NK-92 treated with Interleukin-12 subunit alpha and Interleukin-12 subunit beta, amount 100 ng/mL, for 24 hours (cell line): ENCODE results near the gene DGKE.

Experiments
- DNase-seq: peaks from one replicate; lab custom pipeline; 2025; lab: John Stamatoyannopoulos, UW

The DGKE gene

DNA sequence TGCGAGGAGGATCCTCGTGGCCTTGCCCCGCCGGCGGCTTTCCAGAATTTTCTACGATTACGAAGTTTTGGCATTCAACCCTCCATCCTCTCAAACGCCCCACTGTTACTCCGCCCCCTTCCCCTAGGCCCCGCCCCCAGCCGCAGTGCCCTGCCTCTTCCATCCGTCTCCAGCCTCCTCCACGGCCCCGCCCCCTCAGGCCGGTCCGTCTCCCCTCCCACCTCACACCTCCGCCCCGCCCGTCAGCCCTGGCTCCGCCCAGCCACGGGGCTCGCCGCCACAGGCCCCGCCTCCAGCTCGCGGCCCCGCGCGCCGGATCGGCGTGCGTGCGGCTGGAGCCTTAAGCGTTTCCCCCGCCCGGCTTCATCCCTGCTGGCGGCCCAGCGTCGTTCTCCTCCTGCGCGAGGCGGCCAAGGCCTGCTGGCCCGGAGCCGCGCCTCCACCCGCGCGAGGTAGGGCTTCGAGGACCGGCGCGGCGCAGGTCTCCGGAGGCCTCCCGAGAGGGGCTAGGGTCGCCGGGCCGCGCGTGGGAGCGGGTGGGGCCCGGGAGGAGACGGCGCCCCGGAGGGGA lies at the start of gene DGKE, which contains the start of gene C17orf67:
TSS of gene DGKE (plus strand) at position 343 of the 571 bp plus-strand sequence. CDS start 645 bp downstream, outside the sequence.
TSS of gene C17orf67 (minus strand) at position 112 of the 571 bp plus-strand sequence. CDS start 18,110 bp downstream, outside the sequence.
- DNase-seq: peak; percentile 98

DNA sequence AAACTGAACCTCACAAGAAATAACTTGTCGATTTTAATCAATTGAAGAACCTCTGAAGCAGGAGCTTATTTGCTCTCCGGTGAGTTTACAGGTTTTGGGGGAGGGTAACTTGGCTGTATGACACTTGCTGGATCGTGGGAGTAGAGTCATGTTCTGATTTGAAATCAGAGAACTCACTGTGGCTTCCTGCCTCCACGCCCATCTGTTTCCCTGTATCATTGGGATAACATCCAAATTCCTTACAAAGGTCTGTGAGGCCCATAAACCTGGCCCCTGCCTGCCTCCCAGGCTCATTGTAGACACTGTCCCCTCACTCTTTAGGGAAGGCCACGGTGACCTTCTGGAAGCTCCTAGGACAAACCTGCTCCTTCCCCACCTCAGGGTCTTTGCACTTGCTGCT lies 48.5 kb upstream of the DGKE start:
- no peak for DNase-seq

DNA sequence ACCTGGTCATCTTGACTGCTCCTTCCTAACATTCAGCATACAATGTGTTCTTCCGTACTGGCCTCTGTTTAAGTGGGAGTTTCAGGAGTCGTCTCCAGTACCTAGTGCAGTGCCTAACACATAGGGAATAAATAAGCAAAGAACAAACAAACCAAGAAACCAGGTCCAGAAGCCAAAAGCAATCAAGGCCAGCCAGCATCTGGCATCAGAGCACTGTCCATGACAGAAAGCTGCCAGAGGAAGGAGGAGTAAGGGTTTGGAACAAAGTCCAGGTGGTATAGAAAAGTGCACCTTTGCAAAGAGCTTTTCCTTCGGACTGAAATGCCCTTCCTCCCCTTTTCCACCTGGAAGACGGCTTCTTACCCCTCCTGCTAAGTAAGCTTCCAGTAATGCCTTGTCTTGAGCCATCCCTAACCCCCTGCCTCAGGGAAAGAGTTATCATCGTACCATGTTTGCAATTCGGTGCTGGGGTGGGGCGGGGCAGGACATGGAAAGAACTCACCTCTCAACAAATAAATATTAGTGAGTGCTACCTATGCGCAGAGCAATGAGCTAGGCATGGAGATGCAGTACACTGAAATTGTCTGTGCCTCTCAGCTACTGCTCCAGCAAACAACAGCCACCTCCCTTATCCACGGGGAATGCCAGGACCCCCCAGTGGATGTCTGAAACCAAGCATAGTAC lies 47.8 kb upstream of the DGKE start:
- no peak for DNase-seq

- DNase-seq: peak; percentile 73
Measured at GRCh38 chr17:56786989-56787482, 46.9 kb upstream of the DGKE start.

DNA sequence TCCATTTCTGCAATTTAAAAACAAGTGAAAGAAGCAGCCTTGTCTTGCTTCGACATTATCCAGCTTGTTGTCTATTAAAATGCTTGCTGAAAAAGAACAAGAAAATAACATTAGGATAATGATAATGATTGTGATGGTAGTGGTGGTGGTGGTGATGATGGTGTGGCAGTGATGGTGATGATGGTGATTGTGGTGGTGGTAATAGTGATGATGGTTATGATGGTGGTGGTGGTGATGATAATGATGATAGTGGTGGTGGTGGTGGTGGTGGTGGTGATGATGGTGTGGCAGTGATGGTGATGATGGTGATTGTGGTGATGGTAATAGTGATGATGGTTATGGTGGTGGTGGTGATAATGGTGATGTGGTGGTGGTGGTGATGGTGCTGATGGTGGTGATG lies 41.7 kb upstream of the DGKE start:
- DNase-seq: no peak

- no peak for DNase-seq
Measured at GRCh38 chr17:56793531-56793930, 40.4 kb upstream of the DGKE start.

DNA sequence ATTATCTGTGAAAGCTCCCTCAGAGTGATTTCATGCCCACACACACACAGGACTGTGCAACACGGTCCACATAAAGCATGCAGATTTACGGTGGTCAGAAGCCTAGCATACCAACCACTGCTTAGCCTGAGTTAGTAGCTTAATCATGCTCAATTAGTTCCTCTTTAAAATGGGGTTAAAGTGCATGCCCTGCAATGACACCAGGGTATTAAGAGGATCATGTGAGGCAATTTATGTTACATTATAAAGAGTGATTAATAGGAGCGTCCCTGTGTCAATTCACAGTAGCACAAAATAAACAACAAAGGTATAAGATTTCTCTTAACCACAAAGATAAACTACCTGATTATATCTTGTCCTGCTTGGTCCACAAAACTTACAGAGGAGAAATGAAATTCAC lies 40.0 kb upstream of the DGKE start:
- DNase-seq: no peak

GRCh38 chr17:56795221-56795865 lies 38.6 kb upstream of the DGKE start:
- DNase-seq: no peak

GRCh38 chr17:56796536-56796935 lies 37.4 kb upstream of the DGKE start:
- DNase-seq: no peak

GRCh38 chr17:56798916-56799315 lies 35.0 kb upstream of the DGKE start:
- no peak for DNase-seq

DNA sequence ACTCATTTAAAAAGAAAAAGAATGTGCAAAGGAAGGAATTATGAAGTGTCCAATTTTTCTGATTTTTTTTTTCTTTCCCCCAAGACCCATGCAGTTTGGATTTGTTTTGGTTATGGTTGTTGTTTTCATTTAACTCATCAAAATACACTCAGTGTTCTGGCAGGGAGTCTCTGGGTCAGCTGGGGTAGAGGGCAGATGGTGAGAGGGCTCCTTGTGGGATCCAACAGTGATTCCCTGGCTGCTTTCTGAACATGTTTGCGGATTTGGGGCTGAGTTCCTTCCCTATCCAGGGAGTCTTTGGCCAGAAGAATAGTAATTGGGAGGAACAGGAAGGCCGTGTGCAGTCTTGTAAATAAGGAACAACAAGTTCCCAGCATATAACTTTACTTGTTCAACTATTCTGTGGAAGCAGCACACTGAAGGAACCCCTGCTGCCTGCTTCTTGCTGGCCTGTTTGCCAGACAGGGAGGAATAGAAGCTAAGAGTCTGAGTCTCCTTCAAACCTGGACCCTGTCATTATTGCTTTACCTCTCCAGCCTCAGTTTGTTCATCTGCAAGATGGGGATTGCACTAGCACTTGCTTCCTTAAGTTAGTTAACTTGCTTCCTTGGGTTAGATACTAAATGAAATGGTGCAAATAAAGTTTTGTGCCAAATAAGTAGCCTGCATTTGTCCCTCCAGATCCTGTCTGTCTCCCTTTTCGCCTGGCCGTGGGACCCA lies 32.3 kb upstream of the DGKE start:
- DNase-seq: no peak

DNA sequence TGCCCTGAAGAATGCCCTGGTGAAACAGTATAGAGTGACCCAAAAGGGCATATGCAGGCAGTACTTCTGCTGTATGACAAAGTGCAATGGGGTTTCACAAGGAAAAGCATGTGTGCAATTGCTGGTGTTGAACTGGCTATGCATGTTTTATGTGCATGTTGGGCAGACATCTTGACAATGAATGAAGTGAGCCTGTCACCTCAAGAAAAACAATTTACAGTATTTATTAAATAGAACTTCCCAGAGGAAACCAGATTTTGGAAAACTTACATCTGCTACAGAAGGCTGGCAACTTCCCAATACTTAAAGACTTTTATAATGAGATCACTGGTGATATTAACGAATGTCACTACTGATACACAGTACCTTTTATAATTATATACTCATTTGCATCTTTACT lies 30.9 kb upstream of the DGKE start:
- DNase-seq: no peak

DNA sequence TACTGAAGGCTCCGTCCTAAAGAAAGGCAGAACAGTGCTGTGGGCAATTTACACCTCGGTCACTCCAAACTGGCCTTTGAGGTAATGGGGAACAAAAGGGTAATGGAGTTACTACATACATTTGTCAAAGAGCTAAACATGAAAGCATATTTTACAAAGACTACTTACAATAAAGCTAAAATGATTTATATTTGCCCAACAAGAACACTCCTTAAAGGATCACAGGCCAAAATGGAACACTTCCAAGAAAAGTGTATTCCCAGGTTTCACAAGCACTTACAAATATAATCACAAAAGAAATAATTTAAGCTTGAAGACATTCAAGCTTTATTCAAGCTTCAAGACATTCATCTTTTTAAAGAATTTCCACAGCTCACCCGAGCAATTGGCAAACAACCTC lies 29.5 kb upstream of the DGKE start:
- DNase-seq: no peak

DNA sequence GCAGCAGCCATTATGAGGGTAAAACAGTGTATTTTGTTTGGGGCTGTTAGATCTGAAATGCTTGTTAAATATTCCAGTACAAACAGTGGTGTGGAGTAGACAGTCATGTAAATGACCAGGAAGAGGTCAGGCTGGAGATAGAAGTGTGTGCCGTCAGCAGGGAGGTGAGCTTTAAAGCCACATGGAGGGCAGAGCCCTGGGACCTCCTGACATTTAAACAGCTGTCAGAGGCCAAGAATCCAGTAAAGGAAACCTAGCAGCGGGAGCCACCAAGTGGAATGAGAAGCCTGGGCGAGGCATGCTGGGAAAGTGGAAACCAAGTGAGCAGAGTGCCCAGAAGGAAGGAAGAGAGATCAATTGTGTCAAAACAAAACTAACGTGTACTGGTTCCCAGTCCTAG lies 27.0 kb upstream of the DGKE start:
- no peak for DNase-seq

GRCh38 chr17:56807723-56808122 lies 26.2 kb upstream of the DGKE start:
- no peak for DNase-seq

- DNase-seq: no peak
Measured at GRCh38 chr17:56808503-56808902, 25.4 kb upstream of the DGKE start.

- no peak for DNase-seq
Measured at GRCh38 chr17:56809106-56809819, 24.7 kb upstream of the DGKE start.

DNA sequence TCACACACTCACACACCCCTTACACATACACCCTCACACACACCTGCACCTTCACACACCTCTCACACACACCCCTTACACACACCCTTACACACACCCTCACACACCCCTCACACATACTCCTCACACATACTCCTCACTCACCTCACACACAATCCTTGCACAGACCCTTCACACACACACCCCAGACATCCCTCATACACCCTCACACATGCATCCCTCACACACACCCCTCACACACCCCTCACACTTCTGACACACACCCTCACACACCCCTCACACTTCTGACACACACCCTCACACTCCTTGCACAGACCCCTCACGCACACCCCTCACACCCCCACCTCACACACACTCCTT lies 24.2 kb upstream of the DGKE start:
- DNase-seq: no peak

DNA sequence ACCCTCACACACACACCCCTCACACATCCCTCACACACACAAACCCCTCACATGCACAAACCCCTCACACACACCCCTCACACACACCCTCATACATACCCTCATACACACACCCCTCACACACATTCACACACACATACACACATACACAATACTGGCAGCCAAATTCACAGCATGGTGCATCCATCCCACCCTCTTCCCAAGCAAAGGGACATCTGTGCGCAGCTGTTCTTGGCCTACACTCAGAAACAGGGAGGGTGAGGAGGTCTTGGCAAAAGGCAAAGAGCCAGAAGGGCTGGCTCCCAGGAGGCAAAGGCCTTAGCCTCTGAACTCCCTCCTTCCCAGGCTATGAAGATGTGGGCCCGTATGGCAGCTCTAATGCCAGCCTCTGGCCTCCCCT lies 23.6 kb upstream of the DGKE start:
- DNase-seq: no peak

GRCh38 chr17:56810891-56811775 lies 22.8 kb upstream of the DGKE start:
- DNase-seq: no peak

DNA sequence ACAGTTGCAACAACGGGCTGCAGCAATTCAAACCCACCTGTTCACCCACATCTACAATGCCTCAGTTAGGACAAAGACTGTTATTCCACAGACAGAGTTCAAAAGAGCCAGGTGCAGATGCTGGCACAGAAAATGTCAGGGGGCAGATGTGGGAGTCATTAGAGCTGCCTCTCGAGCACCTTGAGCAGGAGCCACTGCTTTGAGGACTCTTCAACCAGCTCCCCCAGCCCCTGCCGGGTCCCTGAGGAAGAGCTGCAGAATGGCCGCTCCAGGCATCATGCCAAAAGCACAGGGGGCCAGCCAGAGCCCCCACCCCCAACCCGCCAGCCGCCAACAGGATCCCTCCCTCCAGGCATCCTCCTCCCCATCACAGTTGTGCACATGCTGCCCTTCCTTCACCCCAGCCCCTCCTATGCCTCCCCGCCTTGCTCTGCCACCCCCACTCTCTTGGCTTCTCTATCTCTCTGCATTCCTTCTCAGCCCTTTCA lies 21.0 kb upstream of the DGKE start:
- DNase-seq: no peak
